HG03066 (cell line): Measurements from ENCODE around the gene STXBP6.
"Not testable (repeated sequence)": the region's sequence is repeated elsewhere in the genome, so short reads cannot be mapped to it uniquely, and the experiment has no call there.

Experiments
- ATAC-seq: cut with Tn5 transposase; IDR thresholded peaks from one replicate; pipeline ENCODE4 v1.9.1; 2021; ENCODE audit warnings: low read depth; ENCODE audit not compliant: unreplicated experiment

STXBP6 gene

DNA sequence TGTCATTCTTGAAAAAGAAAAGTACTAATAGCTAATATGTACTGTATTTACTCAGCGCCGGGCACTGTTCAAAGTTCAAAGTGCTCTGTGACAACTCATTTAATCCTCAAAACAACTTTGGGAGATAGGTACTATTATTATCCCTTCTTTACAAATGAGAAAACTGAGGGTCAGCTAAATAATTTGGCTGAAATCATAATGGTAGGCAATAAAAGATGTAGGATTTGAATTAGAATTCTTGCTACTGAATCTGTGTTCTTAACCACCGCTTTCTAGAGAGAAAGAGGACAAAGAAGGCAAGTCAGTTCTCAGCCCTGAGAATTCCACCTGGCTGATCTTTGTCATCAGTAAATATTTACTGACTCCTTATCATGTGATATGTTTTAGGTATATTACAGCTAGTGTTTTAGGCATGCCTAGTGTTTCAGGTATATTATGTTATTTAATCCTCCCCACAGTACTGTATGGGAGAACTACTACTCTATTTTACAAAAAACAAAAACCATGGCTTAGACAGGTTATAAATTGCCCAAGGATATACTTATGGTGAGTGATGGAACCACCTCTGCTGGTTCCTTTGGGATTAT is 210.2 kb downstream of the STXBP6 start:
- no peak for ATAC-seq

DNA sequence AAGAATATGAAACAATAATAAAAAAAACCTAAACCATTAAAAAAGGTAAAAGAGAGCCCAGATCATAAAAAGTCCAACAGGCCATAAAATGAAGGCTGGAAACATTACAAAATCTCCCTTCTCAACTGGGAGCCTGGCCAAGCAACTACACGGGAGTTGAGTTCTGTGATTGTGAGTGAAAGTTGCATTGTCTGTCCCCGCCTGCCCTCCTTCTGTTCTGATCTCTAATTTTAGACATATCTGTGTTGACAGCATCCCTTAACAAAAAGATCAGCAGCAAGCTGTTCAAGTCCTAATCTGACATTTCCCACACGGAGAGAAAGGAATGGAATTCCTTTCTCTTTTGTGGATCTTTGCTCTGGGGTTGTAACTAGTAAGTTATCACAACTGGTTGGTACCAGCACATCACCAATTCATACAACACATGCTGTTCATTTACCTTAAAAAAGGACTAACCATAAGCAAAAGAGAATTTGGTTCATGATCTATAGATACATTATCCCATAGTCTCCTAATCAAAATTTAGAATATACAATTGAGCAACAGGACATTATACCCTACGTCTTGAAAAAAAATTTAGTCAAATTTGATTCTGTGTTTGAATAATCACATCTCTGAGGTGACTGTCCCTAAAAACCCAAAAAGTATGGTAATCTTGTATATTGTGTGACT is 210.9 kb downstream of the STXBP6 start:
- no peak for ATAC-seq

DNA sequence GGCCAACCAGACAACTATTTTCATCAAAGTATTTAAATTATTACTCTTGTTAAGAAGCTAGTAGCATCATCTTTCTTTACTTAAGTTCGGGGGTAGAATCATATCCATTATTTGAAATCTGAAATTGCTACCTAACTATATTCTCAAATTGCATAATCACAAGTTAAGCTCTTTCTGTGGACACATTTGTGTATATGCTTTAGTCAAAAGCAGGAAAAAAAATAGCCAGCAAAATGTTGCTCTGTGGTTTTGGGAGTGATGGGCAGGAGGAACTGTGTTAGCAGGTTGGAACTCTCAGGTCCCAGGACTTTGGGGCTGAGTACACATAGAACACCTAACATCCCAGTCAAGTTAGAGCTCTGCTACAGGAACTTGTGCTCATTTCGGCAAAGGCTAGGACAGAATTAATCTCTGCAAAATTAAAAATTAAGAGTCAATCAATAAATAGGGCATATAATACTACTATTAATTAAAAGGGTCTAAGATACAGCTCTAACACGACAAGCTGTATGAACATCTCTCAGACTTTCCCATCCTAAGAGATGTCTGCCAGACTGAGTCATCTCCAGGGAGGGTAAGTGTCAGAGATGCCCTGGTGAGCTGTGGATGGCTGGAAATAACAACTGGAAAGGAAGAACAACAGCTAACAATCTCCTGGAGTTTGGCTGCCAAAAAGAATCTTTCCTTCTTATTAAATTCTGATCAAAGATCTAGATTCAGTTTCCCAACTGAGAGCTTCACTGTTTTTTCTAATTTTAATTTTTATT is 212.5 kb downstream of the STXBP6 start:
- ATAC-seq = no peak

DNA sequence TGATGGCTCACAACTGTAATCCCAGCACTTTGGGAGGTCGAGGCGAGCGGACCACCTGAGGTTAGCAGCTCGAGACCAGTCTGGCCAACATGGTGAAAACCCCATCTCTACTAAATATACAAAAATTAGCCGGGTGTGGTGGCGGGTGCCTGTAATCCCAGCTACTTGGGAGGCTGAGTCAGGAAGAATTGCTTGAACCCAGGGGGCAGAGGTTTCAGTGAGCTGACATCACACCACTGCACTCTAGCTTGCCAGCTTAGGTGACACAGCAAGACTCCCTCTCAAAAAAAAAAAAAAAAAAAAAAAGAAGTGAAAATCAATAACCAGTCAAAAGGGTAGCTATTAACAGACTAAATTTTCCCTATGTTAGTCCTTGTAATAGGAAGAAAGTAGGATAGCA is 213.6 kb downstream of the STXBP6 start:
- ATAC-seq = not testable (repeated sequence)

DNA sequence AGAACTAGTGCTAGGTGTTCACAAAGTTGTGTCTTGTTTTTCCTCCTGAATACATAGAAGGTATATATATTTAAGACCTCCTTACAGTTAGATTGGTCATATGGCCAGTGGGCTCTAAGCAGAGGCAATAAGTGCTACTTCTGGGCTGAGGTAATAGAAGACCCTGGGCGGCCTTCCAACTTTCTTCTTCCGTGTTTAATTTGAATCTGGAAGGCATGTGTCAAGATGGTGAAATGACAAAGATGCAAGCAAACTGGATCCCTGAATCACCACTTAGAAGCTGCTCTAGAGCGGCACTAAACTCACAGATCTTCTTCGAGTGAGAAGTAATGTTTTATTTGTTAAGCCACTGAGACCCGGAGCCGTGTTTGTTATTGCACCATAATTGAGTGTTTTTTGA is 215.0 kb downstream of the STXBP6 start:
- ATAC-seq = no peak

DNA sequence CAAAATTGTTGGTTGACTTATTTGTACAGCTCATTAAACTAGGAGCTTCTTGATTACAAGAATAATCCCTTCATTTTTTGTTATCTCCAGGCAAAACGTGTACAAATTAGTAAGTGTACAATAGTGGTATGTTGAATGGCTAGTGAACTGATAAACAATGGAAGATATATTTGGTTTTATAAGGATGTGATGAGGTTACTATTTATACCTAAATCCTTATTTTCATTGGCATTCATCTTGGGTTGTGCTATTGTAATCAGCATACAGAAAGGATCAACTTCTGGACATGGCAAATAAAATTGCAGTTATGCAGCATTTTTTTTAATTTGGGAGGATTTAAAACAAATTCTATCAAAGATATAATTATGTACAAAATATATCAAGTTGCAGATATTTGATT is 216.6 kb downstream of the STXBP6 start:
- ATAC-seq = no peak

DNA sequence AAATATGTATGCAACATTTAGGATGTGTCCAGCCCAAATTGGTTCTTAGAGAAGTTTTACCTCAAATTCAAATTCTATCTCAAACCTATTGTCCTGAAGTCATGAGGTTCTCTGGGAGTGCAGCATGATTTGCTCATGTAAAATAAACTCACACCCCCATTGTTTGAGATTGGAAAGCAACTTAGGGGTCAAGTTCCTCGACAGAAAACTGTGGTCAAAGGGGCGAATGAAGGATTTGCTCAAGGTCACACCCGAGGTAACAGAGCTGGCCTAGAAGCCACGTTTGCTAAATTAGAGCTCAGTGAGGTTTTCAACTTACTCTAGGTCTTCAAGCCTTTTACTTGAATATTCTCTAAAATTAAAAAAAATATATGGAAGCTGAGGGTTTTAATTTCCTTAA is 218.3 kb downstream of the STXBP6 start:
- no peak for ATAC-seq

DNA sequence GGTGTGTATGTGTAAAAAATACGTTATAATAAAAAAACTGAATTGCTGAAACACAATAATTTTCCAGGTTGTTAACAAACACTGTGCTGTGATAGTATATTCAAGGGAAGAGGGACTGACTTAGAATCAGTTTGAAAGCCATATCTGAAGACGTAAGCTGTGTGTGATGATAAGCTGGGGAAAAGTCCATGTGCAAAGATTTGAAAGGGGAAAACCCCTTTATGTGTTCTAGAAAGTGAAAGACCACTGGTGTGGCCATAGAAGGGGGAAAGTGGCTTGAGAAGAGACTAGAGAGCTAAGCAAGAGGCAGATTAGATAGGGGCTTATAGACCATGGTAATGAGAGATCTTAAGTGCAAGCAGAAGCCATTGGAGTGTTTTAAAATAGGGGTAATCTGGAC is 220.1 kb downstream of the STXBP6 start:
- ATAC-seq = no peak

DNA sequence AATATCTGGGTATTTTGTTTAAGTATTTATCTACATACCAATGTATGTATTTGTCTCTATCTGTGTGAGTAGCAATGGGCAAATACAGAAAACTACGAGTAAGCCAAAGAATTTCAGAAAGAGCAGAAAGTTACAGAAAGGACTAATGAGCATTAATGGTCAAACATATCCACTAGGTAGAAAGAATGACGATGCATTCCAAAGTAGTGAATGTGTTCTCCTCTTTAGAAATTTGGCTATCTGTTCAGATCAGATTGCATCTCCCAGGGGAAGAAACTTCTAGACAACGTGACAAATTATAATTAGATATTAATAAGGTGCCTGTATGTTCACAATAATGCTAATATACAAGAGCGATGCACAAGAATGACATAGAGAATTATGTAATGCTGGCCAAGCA is 221.5 kb downstream of the STXBP6 start:
- no peak for ATAC-seq

DNA sequence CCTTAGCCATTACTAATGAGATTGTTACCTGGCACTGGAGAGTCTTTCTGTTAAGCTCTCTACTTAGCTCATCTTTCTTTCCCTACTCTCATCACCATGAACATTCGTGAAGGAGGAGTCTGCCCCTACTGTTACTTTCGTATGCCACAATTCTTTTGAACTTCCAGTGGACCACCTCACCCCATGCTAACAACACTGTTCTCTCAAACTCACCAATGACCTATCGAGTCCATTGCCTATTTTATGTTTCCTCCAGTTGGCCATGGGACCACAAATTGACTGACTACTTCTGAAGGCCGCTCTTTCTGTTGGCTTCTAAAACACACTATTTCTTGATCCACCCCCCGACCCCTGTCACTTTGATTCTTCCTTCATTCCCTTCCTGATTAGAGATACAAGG is 223.6 kb downstream of the STXBP6 start:
- no peak for ATAC-seq

DNA sequence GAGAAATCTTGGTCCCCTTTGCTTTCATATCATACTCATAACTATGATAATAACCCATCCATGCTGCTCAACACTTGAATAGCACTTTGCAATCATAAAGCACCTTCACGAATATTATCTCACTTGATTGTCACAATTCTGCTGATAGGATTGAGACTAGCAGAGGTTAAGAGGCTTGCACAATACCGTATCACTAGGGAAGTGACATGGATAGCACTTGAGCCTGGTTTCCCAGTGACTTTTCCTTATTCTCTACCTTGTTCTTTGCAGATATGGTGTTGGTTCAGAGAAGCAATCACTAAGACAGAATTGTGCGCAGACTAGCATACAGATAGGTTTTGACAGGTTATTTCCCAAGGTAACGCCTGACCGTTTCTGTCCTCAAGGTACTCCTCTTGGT is 229.3 kb downstream of the STXBP6 start:
- no peak for ATAC-seq

DNA sequence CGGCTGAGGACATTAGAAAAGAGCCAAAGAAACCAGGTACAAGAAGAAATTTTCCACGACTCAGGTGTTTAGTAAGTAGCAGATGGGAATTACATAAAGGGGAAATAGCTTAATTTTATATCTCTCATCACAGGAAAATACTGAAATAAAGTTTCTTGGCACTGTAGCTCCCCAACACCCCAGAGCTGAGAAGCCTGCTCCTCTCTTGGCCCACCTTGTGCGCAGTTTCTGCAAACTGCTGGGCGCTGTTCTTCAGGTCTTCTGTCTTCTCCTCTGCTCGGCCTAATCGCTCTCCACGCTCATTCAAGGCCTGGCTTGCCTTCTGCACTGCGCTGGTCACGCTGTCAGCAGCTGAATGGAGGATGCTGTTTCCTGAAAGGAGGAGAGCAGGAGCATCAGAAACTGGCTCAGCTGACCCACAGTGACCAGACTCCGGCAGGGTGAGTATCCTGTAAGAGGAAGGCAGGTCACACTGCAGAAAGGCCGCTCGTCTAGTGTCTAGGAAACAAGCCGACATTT is 231.1 kb downstream of the STXBP6 start:
- no peak for ATAC-seq

DNA sequence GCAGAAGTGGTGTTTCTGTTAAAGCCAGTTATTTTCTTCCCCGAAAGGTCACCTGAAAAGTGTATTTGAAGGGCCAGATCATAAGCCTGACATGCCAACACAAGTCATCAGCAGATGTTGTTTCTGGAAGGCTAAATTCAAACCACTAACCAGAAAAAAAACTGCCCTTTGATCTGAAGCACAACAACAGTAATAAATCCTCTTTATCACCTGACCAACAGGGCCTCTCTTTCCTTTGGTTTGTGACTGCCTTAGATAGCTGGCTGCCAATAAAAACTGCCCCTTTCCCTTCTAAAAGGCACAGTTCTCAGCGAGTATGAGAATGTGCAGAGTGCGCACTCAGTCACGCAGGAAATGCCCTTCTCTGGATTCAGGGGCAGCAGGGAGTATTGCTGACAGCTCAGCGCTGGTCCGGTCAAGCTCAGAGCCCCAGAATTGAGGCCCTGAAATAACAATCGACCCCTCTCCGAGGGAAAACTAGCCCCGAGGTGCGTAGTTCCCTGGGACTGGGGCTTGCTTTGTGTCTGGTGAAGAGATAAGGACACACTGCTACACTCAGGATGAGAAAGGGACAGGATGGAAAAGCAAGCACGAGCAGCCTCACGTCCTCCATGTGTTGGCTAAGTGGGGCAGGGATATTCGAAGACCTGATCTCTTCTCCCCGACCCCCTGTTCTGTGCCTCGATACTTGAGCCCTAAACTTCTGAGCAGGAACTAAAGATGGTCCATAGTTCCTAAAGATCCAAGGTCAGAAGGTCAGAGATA is 231.7 kb downstream of the STXBP6 start:
- no peak for ATAC-seq

DNA sequence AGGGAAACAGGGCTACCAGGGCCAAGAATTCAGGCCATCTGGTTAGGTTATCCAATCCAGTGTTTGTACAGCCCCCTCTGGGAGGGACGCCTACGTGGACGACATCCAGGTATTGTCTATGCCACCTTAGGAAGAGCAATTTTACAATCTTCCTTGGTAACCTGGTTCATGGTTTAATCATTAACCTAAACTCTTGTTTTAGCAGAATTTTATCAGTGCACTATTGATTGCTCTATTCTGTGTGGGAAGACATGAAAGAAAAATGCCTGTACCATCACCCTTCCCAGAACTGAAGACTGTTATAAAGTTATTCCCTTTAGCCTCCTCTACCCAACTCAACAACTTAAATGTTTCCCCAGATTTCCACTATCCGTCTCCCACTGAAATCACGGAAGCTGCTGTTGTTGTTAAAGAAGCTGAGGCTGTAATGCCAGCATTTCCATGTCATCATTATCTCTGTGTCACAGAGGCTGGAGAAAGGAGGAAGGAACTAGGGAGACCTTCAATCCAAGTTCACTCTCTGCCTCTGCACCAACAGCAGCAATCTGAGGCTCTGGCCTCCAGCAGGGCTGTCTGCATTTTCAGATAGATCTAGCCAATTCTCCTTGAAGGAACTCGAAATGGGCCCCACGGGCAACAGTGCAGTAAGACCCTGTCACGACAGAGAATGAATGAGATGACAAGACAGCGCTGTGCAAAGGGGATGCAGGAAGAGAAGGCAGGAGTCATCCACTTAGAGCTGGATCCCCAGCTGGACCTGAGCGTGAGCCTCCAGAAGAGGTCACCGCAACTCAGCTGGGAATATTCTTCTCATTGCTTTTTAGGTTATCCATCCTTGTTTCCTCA is 232.5 kb downstream of the STXBP6 start:
- no peak for ATAC-seq

DNA sequence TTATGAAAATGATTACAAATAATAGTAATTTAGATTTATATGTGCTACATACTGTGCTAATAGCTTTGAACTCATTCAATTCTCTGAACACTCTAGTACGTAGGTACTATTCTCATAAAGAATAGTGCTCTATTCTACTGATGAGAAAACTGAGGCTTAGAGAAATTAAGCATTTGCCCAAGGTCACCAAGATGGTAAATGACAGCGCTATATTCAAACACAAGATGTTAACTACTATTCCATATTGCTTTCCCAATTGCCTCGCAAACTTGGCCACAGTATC is 233.1 kb downstream of the STXBP6 start:
- ATAC-seq = no peak

DNA sequence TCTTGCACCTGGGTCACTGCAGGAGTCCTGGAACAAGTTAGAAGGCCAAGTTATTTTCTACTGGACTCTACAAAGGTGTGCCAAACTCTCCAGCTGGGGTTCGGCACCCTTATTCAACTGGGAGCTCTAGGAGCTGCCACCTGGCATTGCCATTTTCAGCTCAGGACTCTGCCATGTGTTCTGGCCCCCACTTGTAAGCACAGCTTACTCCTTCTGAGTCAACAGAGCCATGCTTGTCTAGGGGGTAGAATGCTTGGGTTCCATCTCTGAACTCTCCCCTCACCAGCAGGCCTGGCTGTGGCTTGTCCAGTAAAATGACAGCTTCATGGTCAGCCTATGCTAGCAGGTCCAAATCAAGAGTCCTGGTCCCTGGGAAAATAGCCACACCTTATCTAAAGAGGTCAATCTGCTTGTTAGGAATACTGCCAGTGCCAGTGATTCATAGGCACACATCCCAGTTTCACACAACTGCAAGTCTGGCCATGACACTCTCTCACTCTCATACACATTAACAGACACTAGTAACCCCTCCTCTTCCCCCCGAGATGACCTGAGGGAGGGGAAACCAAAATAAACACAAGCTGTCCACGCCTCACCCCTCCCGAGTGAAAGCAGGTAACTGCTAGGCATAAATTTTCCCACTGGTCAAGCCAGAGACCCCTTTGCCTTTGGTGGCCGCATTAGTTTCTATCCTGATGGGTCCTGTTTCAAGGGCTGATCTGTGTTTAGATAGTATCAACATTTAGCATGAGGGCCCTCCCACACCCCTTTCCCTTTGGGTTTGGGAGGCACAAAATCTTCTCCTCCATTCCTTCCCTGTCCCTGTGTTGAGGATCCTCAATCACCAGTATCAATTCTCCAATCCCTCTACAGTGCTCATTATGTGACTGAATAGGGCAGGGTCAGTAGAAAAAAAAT is 233.7 kb downstream of the STXBP6 start:
- no peak for ATAC-seq

DNA sequence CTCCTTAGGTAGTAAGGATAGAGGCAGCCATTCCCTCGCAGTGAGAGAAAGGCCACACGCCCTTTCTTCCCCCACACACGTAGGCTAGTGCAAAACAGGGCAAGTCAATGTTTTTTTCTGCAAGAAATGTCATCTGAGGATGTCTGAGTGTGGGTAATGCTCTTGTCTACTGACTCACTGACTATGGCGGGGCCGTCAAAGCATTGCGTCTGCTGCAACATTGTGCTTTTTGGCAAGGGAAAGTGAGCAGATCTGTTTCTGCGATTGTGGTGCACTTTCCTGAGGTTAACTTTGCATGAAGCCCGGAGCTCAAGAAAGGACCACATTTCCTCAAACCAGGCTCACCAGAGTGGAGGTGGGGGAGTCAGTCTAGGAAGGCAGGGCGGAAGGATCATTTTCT is 234.4 kb downstream of the STXBP6 start:
- no peak for ATAC-seq

DNA sequence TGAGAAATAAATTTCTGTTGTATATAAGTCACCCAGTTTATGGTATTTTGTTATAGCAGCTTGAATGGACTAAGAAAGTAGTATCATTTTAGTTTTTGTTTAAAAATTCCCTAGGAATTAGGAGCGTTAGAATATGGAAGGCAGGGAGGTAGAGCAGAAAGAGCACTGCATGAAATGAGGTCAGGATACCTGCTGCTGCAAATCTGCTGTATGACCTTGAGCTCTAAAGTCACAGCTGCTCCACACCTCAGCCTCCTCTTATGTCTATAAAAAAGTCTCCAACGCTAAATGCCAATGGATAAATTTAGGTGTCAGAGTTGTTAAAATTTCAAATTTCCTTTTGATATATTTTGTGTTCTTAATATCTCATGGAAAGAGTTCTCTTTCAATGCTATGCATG is 235.0 kb downstream of the STXBP6 start:
- ATAC-seq = no peak

DNA sequence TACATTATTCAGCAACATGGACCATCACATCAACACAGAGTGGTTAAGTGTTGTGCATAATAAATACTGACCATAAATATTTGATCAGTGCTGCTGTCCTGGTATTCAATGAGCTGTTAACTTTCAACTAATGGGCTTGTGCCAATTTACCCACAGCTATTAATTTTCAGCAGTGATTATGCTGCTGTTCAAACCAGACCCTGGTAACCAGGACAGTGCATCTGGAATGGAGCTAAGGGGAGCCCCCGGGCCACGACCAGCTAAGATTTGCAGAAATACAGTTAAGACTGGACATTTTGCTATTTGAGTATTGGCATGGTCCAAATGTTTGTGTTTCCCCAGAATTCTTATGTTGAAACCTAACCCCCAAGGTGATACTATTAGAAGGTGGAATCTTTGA is 235.6 kb downstream of the STXBP6 start:
- ATAC-seq = no peak
